C4-2B (cell line): Measurements from ENCODE around the gene CEP131.
A peak's percentile ranks its signal among the peaks of the same experiment; 100 is the strongest.

Source experiments
- H3K27ac ChIP-seq: fragments of 450-650 bp; 2 replicates; pipeline ENCODE4 v1.5.1; 2017
- CTCF ChIP-seq: fragments of 450-650 bp; conservative IDR thresholded peaks from 2 replicates; pipeline ENCODE4 v1.5.1; 2017; ENCODE audit warnings: mild to moderate bottlenecking
- ZFX ChIP-seq: fragments of 450-650 bp; IDR thresholded peaks from 2 replicates; pipeline ENCODE4 v1.6.1; 2017

Gene CEP131

GRCh38 chr17:81241648-81242420, 19.1 kb upstream of the CEP131 start:
- no peak overlapping the region for H3K27ac ChIP-seq
- TF ChIP-seq ZFX (no peak), CTCF (peak; percentile 85)

DNA sequence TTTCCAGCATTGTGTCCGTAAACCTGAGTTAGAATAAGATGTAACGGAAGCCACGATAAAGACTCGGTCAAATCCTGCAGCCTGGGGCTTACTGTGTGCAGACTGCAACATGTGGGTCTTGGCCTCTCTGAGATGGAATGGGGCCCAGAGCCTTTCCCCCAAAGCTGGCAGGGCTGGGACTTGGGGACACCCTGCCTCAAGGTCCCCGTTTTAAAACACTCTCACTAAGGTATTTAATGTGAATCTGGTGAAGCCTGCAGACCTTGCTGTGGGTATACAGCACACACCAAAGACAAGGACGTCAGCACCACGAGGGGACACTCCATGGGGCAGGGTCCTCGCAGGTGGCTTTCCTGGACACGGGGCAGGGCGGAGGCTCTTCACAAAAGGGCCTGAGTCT, 18.4 kb upstream of the CEP131 start:
- TF ChIP-seq CTCF (no peak), ZFX (no peak)
- H3K27ac ChIP-seq, result no peak overlapping the region

- TF ChIP-seq ZFX (no peak), CTCF (no peak)
- H3K27ac ChIP-seq, result no peak overlapping the region; the same call in 1 of the 2 replicates
These were observed 18.0 kb upstream of the CEP131 start for GRCh38 chr17:81240761-81241160.

- peak overlapping the region; percentile 97 for H3K27ac ChIP-seq
- no peak for TF ChIP-seq CTCF
- TF ChIP-seq ZFX, result no peak
These were observed 17.2 kb upstream of the CEP131 start for GRCh38 chr17:81239714-81240555.

DNA sequence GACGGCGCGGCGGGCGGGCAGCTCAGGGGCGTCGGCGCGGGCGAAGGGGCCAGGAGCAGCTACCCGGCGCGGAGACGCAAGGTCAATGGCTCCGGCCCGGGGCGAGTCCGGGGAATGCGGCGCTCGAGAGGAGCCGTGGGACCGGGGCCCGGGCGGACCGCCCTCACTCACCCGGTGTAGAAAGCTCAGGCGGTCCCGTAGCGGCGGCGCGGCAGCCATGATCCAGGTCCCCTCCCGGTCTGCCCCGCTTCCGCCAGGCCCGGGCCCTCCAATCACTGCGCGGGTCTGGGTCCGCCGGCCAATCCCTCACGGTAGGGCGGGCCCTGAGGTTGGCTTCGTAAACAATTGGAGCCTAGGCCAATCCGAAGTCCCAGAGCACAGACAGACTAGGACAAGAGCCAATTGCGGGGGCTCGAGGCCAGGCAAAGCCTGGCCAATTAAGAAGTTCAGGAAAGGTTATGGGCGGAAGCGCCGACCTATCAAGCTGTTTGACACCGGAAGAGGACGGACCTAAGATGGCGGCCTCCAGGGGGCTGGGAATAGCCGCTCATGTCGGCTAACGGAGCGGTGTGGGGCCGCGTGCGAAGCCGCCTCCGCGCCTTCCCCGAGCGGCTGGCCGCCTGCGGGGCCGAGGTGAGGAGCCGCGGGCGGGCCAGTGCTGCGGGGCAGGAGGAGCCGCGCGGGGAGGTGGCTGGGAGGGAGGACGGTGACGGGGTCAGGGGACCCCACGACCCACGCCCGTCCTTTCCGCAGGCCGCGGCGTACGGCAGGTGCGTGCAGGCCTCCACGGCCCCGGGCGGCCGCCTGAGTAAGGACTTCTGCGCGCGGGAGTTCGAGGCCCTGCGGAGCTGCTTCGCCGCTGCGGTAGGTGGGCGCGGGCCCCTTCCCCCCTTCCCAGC, 16.3 kb upstream of the CEP131 start, which contains the start of the genes NDUFAF8 and TEPSIN:
Gene NDUFAF8 (plus strand): TSS at position 504 of the 899 bp plus-strand sequence. CDS start 46 bp downstream, at position 550.
Gene TEPSIN (minus strand): TSS at position 241 of the 899 bp plus-strand sequence. CDS start 22 bp downstream, at position 219.
- peak within 1 kb of the TSS; percentile 97 for H3K27ac ChIP-seq
- TF ChIP-seq ZFX (peak; percentile 91; the same call in 1 of the 2 replicates), CTCF (no peak)

- TF ChIP-seq CTCF, result no peak
- TF ChIP-seq ZFX, result no peak
- peak overlapping the region; percentile 97 for H3K27ac ChIP-seq
These were observed 15.7 kb upstream of the CEP131 start for GRCh38 chr17:81238490-81238814.
